HepG2 (cell line): ENCODE data around the gene COL4A2. TPM values are rescaled to one million over a fixed set of nuclear protein-coding genes. Genes with fewer than 3 reads are reported as not detected.
A peak's percentile ranks its signal among the peaks of the same experiment; 100 is the strongest.

Experiments used
- ATAC-seq: fragments of 200-7000 bp; cut with Tn5 transposase; 3 replicates; pipeline ENCODE4 v1.9.1; 2020; ENCODE audit warnings: mild to moderate bottlenecking, moderate library complexity
- BruUV-seq: library from RNA; stranded (reverse); fragments of 400-500 nt; replicated peaks from 2 replicates; lab custom pipeline; 2021; lab: Mats Ljungman, UMichigan
- CTCF ChIA-PET: fragments of 300-600 bp; formaldehyde crosslinking; extraction: SDS; loops from one replicate; lab custom pipeline; 2021; ENCODE audit warnings: low total read pairs, inconsistent platforms, low intra/inter-chr PET ratio; lab: Yijun Ruan, JAX
- POLR2A ChIA-PET: fragments of 350-600 bp; sonication (Branson Sonifier 250); formaldehyde crosslinking; loops from one replicate; lab custom pipeline; 2020; ENCODE audit warnings: antibody characterized with exemption, inconsistent platforms; lab: Yijun Ruan, JAX
- DNase-seq: peaks from one replicate; pipeline ENCODE4 v3.0.0-alpha.2; 2015; ENCODE audit warnings: low spot score
- FAIRE-seq: peaks from 3 replicates; lab custom pipeline; 2011; peaks lifted over from hg19 to GRCh38; lab: Jason Lieb, UNC
- H2AFZ ChIP-seq: one replicate; pipeline ENCODE4 v1.6.1; 2011; ENCODE audit warnings: low read length, inconsistent platforms
- H3K27ac ChIP-seq: fragments of 300-600 bp; 3 replicates; pipeline ENCODE4 v1.8.0; 2011; ENCODE audit warnings: mixed run types, mild to moderate bottlenecking, mixed read lengths, low read length, inconsistent platforms; ENCODE audit not compliant: insufficient read depth; ENCODE audit errors: extremely low read length
- H3K27me3 ChIP-seq, 2 experiments: fragments of 200-600 bp in 1 of 2; 2 replicates in 1 of 2; 3 replicates in 1 of 2; pipeline versions ENCODE4 v1.6.0 to v1.8.0; 2011; ENCODE audit warnings: low read length in 2 of 2, mild to moderate bottlenecking in 2 of 2, moderate library complexity in 2 of 2, inconsistent platforms in 1 of 2; ENCODE audit not compliant: insufficient read depth in 2 of 2, control insufficient read depth in 1 of 2
- H3K36me3 ChIP-seq, 2 experiments: fragments of 200-600 bp in 1 of 2; replicated peaks in 1 of 2; 2 replicates in 1 of 2; 3 replicates in 1 of 2; pipeline versions ENCODE4 v1.5.1 to v1.8.0; 2011; ENCODE audit warnings: low read length in 2 of 2, inconsistent platforms in 1 of 2; ENCODE audit not compliant: insufficient read depth in 2 of 2, control insufficient read depth in 1 of 2
- H3K4me1 ChIP-seq: 2 replicates; pipeline ENCODE4 v1.5.1; 2012; ENCODE audit warnings: low read length, inconsistent platforms; ENCODE audit not compliant: insufficient read depth
- H3K4me2 ChIP-seq: 2 replicates; pipeline ENCODE4 v1.6.0; 2011; ENCODE audit warnings: low read depth, low read length, inconsistent platforms
- H3K4me3 ChIP-seq, 3 experiments: fragments of 200-600 bp in 1 of 3; sonication (generic), shearing (Covaris generic) in 1 of 3; replicated peaks in 1 of 3; 2 replicates each; pipeline ENCODE4 v1.5.1; 2011 to 2016; ENCODE audit warnings: low read length in 3 of 3, inconsistent platforms in 2 of 3, low read depth in 2 of 3, mild to moderate bottlenecking in 2 of 3, control low read depth in 1 of 3, mixed read lengths in 1 of 3; ENCODE audit not compliant: insufficient read depth in 1 of 3
- H3K79me2 ChIP-seq: one replicate; pipeline ENCODE4 v1.6.1; 2011; ENCODE audit warnings: low read length, inconsistent platforms; ENCODE audit not compliant: insufficient read depth
- H3K9ac ChIP-seq: 2 replicates; pipeline ENCODE4 v1.6.0; 2011; ENCODE audit warnings: mild to moderate bottlenecking, low read depth, low read length, inconsistent platforms; ENCODE audit not compliant: insufficient read depth
- H3K9me3 ChIP-seq: 2 replicates; pipeline ENCODE4 v1.5.1; 2012; ENCODE audit warnings: mild to moderate bottlenecking, low read length
- H4K20me1 ChIP-seq: 2 replicates; pipeline ENCODE4 v1.6.0; 2011; ENCODE audit warnings: inconsistent platforms, mild to moderate bottlenecking, low read length, moderate library complexity; ENCODE audit not compliant: insufficient read depth
- GPN1 ChIP-seq: sonication (generic); formaldehyde crosslinking; IDR thresholded peaks from 2 replicates; pipeline ENCODE4 v1.5.1; 2020; ENCODE audit warnings: missing genetic modification reagents, borderline replicate concordance
- SAP130 ChIP-seq: IDR thresholded peaks from 2 replicates; pipeline ENCODE4 v1.6.1; 2016; ENCODE audit warnings: low read depth
- ZNF530 ChIP-seq: sonication (generic); formaldehyde crosslinking; IDR thresholded peaks from 2 replicates; pipeline ENCODE4 v1.5.0; 2020; ENCODE audit warnings: low read depth, mild to moderate bottlenecking, missing genetic modification reagents
- WGBS: methylation state at CpG from one replicate; pipeline ENCODE4 v1.1.6; 2017; ENCODE audit warnings: low lambda C conversion rate; 5-methylcytosine and 5-hydroxymethylcytosine counted together
- in situ Hi-C: cut with HindIII; loops from 2 replicates; pipeline ENCODE4 v1.10.0; 2017; ENCODE audit warnings: low pct_unique_long_range_greater_than_20kb; ENCODE audit not compliant: extremely low pct_ligation_motif_present
- intact Hi-C: fragments of 100-400 bp; cut with micrococcal nuclease; formaldehyde crosslinking; loops from one replicate; pipeline ENCODE4 v1.10.0; 2022; ENCODE audit not compliant: unreplicated experiment
- polyA plus RNA-seq, 8 experiments: library from polyadenylated mRNA; depleted of rRNA in 3 of 8; stranded (reverse) in 7 of 8; unstranded in 1 of 8; fragments of >200 nt; fragmentation: Illumina TruSeq in 4 of 8; extraction: Trizol in 4 of 8; gene quantifications; 2 replicates each; pipeline versions ENCODE4 v1.2.1 to v1.2.3, GENCODE V29; 2011 to 2016; ENCODE audit warnings: low read depth in 4 of 8, missing spikeins in 1 of 8, mixed read lengths in 1 of 8; ENCODE audit not compliant: insufficient read depth in 1 of 8
- total RNA-seq, 5 experiments: library from RNA; depleted of rRNA; stranded (reverse); fragments of >200 nt; fragmentation: Illumina TruSeq; extraction: Trizol; gene quantifications; 2 replicates each; pipeline ENCODE4 v1.2.3, GENCODE V29; 2016; ENCODE audit warnings: low read depth in 1 of 5
- TF ChIP-seq, protein P1 (sequence below): sonication (generic); formaldehyde crosslinking; conservative IDR thresholded peaks from 2 replicates; pipeline ENCODE4 v1.4.0; 2020; ENCODE audit warnings: mild to moderate bottlenecking, missing genetic modification reagents, moderate library complexity
- TF ChIP-seq, protein P2 (sequence below): sonication (generic); formaldehyde crosslinking; IDR thresholded peaks from 2 replicates; pipeline ENCODE4 v1.5.1; 2020; ENCODE audit warnings: mild to moderate bottlenecking, missing genetic modification reagents, moderate library complexity

COL4A2 gene
- total and polyA plus RNA-seq, 2 of the 13 experiments (the other 11 are each of a cell fraction or from before 2014, with no cell fraction given): 0.22 to 1.9 TPM

DNA sequence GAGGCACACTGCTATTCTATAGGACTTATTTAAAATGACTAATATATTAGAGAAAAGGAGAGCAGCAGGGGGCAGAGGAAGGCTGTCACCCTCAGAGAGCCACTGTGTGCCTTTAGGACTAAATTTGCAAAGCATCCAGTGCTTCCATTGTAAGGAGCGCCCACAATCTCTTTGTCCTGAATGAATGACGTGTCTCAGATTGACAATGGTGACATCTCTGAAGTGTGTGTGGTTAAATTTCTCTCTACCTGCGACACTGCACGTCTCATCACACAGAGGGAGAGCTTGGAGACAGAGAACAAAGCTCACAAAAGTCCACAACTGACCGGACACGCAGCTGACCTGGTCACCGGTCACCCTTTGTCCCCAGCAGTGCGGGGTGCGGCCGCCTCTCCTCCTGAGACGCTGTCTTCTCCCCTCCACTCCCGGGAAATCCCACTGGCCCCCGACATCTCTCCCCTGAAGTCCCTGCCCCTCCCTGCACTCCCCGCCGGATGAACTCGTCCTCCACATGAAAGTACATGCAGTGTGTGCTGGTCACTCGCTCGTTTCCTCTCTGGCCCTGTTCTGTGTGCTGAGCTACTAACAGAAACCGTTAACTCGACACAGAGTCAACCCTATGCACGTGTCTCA, 147.3 kb downstream of the COL4A2 start (continued):
- TF ChIP-seq SAP130 (CRISPR knock-in tag) (peak; percentile 12; the same call in 1 of the 2 replicates), GPN1 (CRISPR knock-in tag) (no peak)
- TF ChIP-seq, protein P1, sequence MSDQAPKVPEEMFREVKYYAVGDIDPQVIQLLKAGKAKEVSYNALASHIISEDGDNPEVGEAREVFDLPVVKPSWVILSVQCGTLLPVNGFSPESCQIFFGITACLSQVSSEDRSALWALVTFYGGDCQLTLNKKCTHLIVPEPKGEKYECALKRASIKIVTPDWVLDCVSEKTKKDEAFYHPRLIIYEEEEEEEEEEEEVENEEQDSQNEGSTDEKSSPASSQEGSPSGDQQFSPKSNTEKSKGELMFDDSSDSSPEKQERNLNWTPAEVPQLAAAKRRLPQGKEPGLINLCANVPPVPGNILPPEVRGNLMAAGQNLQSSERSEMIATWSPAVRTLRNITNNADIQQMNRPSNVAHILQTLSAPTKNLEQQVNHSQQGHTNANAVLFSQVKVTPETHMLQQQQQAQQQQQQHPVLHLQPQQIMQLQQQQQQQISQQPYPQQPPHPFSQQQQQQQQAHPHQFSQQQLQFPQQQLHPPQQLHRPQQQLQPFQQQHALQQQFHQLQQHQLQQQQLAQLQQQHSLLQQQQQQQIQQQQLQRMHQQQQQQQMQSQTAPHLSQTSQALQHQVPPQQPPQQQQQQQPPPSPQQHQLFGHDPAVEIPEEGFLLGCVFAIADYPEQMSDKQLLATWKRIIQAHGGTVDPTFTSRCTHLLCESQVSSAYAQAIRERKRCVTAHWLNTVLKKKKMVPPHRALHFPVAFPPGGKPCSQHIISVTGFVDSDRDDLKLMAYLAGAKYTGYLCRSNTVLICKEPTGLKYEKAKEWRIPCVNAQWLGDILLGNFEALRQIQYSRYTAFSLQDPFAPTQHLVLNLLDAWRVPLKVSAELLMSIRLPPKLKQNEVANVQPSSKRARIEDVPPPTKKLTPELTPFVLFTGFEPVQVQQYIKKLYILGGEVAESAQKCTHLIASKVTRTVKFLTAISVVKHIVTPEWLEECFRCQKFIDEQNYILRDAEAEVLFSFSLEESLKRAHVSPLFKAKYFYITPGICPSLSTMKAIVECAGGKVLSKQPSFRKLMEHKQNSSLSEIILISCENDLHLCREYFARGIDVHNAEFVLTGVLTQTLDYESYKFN (CRISPR knock-in tag): peak; percentile 51; the same call in 1 of the 2 replicates

DNA sequence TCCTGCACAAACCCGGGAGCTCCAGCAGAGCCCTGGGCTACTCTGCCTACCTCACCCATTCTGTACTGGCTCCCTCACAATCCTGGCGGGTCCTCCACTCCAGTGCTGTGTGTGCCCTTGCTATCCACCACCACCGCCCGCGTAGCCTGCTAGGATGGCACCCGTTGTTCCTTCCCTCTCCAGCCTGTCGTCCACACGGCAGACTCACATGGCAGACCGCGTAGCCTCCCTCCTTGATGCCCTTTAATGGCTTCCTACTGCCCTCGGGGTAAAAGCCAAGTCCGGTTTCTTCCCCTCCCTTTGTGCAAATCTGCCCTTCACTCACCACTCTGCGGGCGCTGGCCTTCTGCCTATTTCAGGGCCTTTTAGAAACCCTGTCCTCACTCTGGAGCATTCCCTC, 147.9 kb downstream of the COL4A2 start:
- WGBS: 59% methylated on average over 14 of the region's 14 CpGs
- no peaks in the 10 kb centered on the region for H3K79me2 ChIP-seq
- H3K9ac ChIP-seq: no peak overlapping the region
- intact Hi-C loops (loop anchor here (5.0 to 10.0 kb wide), 3 partner anchors 140 to 260 kb away; partner anchors contain the start of genes ING1 and NAXD), in situ Hi-C loops (loop anchor here (5.0 kb wide), 1 partner anchor 107 kb away; the partner anchor contains the start of gene RAB20)
- ChIA-PET POLR2A (no interaction called here), CTCF (interaction anchor here (0.8 kb wide), 1 partner anchor 139 kb away, joined by 5 read pairs; no protein-coding TSS in a partner anchor)
- H4K20me1 ChIP-seq: no peaks in the 10 kb centered on the region
- no peak overlapping the region for H2AFZ ChIP-seq
- no peaks in the 10 kb centered on the region for H3K36me3 ChIP-seq
- TF ChIP-seq, protein P2, sequence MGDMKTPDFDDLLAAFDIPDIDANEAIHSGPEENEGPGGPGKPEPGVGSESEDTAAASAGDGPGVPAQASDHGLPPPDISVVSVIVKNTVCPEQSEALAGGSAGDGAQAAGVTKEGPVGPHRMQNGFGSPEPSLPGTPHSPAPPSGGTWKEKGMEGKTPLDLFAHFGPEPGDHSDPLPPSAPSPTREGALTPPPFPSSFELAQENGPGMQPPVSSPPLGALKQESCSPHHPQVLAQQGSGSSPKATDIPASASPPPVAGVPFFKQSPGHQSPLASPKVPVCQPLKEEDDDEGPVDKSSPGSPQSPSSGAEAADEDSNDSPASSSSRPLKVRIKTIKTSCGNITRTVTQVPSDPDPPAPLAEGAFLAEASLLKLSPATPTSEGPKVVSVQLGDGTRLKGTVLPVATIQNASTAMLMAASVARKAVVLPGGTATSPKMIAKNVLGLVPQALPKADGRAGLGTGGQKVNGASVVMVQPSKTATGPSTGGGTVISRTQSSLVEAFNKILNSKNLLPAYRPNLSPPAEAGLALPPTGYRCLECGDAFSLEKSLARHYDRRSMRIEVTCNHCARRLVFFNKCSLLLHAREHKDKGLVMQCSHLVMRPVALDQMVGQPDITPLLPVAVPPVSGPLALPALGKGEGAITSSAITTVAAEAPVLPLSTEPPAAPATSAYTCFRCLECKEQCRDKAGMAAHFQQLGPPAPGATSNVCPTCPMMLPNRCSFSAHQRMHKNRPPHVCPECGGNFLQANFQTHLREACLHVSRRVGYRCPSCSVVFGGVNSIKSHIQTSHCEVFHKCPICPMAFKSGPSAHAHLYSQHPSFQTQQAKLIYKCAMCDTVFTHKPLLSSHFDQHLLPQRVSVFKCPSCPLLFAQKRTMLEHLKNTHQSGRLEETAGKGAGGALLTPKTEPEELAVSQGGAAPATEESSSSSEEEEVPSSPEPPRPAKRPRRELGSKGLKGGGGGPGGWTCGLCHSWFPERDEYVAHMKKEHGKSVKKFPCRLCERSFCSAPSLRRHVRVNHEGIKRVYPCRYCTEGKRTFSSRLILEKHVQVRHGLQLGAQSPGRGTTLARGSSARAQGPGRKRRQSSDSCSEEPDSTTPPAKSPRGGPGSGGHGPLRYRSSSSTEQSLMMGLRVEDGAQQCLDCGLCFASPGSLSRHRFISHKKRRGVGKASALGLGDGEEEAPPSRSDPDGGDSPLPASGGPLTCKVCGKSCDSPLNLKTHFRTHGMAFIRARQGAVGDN: 0 out of 2 replicates have a peak, but pooled peaks have one; percentile 12
- TF ChIP-seq ZNF530 (CRISPR knock-in tag): no peak
- peaks cover 0 to 41% of the 10 kb centered on the region in 2 experiments; a peak in 3 of 5 replicates for H3K27me3 ChIP-seq
- peaks cover 41% of the 10 kb centered on the region for H3K4me1 ChIP-seq
- ATAC-seq: peak; percentile 45
- no peaks in the 10 kb centered on the region for H3K9me3 ChIP-seq
- BruUV-seq: no TSS peak
- peak overlapping the region in 1 of 3 experiments; percentile 66; a peak in 2 of 6 replicates for H3K4me3 ChIP-seq
- no peak for FAIRE-seq
- H3K27ac ChIP-seq: no peak overlapping the region
- H3K4me2 ChIP-seq: peak overlapping the region; percentile 80
- no peak for DNase-seq
